Pons (tissue), 1 donor: ENCODE data around the gene PIAS4.
A peak's percentile ranks its signal among the peaks of the same experiment; 100 is the strongest.

Experiments used
- DNase-seq: peaks from one replicate; pipeline ENCODE4 v3.0.0-alpha.2; 2016; ENCODE audit warnings: low spot score

PIAS4 gene

GRCh38 chr19:4042731-4043082 lies 35.2 kb downstream of the PIAS4 start:
- DNase-seq = no peak

GRCh38 chr19:4043401-4043800 lies 35.9 kb downstream of the PIAS4 start:
- DNase-seq = no peak

GRCh38 chr19:4043966-4044715 lies 36.6 kb downstream of the PIAS4 start:
- no peak for DNase-seq

- no peak for DNase-seq
Measured at GRCh38 chr19:4044990-4045465, 37.5 kb downstream of the PIAS4 start.

- DNase-seq = no peak
Measured at GRCh38 chr19:4045597-4046361, 38.2 kb downstream of the PIAS4 start.

- no peak for DNase-seq
Measured at GRCh38 chr19:4046362-4046691, 38.8 kb downstream of the PIAS4 start.

GRCh38 chr19:4046946-4047683 lies 39.6 kb downstream of the PIAS4 start:
- DNase-seq = no peak

DNA sequence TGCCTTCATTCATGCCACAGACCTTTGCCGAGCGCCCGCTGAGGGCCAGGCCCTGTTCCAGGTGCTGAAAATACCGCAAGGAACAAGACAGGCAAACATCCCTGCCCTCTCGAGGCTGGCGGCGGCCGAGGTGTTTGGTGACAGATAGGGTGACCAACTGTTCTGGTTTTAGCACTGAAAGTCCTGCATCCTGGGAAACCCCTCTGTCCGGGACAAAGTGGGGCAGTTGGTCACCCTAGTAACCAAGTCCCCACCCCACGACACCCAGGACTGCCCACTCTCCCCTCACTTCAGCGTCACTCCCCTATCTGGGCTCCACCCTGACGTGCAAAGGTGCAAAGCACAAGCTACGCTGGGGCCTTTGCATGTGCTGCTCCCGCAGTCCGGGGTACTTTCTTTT lies 41.9 kb downstream of the PIAS4 start:
- DNase-seq = no peak

DNA sequence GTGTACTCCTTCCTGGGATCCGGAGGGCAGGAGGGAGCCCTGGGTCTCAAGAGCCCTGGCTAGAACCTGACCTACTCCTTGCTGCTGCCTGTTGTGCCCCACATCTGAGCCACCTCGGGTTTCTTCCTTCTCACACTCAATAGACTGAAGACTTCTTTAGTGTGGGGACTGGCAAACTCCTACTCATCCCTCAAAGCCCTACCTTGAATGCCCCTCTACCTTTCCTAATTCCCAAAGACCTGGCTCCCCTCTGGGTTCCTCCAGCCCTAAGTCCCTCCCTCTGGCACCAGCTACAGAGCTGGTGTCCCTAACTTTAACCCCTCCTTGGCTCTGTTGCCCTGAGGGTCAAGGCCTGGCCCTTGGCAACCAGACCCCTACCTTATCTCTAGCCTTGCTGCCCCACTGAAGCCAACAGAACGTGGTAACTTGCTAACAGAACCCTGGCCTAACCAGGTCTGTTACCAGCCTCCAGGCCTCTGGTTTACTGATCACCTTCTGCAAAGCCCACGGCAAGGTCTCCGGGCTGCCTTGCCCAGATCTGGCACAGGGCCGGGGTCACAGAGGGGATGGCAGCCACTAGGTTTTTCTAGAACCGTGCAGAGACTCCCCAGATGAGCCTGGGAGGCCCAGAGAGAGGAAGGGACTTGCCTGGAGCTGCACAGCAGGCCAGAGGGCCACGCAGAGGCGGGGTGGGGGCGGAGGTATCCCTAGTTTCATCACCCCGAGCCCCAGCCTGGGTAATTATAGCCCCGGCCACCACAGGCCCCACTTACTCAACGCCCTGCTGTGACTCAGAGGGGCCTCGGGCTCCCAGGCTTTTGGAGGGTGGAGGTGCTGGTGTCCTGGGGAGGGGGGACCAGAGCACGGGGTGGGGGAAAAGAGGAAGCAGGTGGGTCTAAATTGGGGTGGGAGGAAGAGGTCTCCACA lies 43.9 kb downstream of the PIAS4 start:
- DNase-seq = no peak

GRCh38 chr19:4052114-4052992 lies 44.8 kb downstream of the PIAS4 start:
- DNase-seq = no peak

- no peak for DNase-seq
Measured at GRCh38 chr19:4052993-4053422, 45.5 kb downstream of the PIAS4 start.

GRCh38 chr19:4053423-4054324 lies 46.1 kb downstream of the PIAS4 start:
- DNase-seq = no peak

GRCh38 chr19:4054441-4055208 lies 47.1 kb downstream of the PIAS4 start:
- DNase-seq = no peak

- DNase-seq = no peak
Measured at GRCh38 chr19:4055209-4055552, 47.6 kb downstream of the PIAS4 start.

- peak; percentile 28 for DNase-seq
Measured at GRCh38 chr19:4057931-4058692, 50.6 kb downstream of the PIAS4 start.

- peak; percentile 86 for DNase-seq
Measured at GRCh38 chr19:4058693-4059452, 51.3 kb downstream of the PIAS4 start.

DNA sequence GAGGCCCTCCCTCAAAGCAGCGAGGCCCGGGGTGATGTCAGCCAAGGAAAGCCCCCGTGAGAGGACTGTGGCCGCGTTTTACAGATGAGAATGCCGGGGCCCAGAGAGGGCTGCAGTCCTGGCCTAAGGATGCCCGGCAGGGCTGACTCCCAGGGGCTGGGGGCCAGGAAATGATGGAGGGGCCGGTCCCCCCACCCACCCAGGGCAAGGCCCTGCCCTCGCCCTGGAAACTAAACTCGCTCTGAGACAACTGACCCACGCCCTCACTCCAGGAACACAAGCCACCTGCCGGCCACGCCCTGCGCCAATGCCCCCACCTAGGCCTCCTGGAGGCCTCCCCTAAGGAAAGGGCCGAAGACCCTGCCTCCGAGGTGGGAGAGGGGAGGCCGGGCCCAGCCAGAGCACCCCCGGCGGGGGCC lies 51.9 kb downstream of the PIAS4 start:
- DNase-seq = no peak
